ENCODE measurements around the gene MAP2K2.

Gene MAP2K2

GRCh38 chr19:4102339-4103079, 21.4 kb downstream of the MAP2K2 start:
- TF ChIP-seq JUND (IDR thresholded peaks at IDR 0.05; ENCODE audit: low read depth), result no peak
- DNase-seq (ENCODE audit: low read depth in 1 of 2, low spot score in 1 of 2), result no peak
- in situ Hi-C loops (cut with HindIII; ENCODE audit: low pct_unique_long_range_greater_than_20kb, low sequenced_read_pairs), result no loop called here

- DNase-seq (ENCODE audit: low read depth in 1 of 2, low spot score in 1 of 2), result no peak
- no peak for TF ChIP-seq JUND (IDR thresholded peaks at IDR 0.05; ENCODE audit: low read depth)
- in situ Hi-C loops (cut with HindIII; ENCODE audit: low pct_unique_long_range_greater_than_20kb, low sequenced_read_pairs), result no loop called here
Measured at GRCh38 chr19:4101496-4101770, 22.5 kb downstream of the MAP2K2 start.

GRCh38 chr19:4100647-4101495, 23.1 kb downstream of the MAP2K2 start:
- in situ Hi-C loops (cut with HindIII; ENCODE audit: low pct_unique_long_range_greater_than_20kb, low sequenced_read_pairs), result no loop called here
- DNase-seq (ENCODE audit: low read depth in 1 of 2, low spot score in 1 of 2), result no peak
- TF ChIP-seq JUND (IDR thresholded peaks at IDR 0.05; ENCODE audit: low read depth), result no peak

GRCh38 chr19:4099041-4099764, 24.7 kb downstream of the MAP2K2 start:
- in situ Hi-C loops (cut with HindIII; ENCODE audit: low pct_unique_long_range_greater_than_20kb, low sequenced_read_pairs), result no loop called here
- no peak for DNase-seq (ENCODE audit: low read depth in 1 of 2, low spot score in 1 of 2)
- no peak for TF ChIP-seq JUND (IDR thresholded peaks at IDR 0.05; ENCODE audit: low read depth)

GRCh38 chr19:4098493-4098892, 25.4 kb downstream of the MAP2K2 start:
- no peak for TF ChIP-seq JUND (IDR thresholded peaks at IDR 0.05; ENCODE audit: low read depth)
- no peak for DNase-seq (ENCODE audit: low read depth in 1 of 2, low spot score in 1 of 2)
- in situ Hi-C loops (cut with HindIII; ENCODE audit: low pct_unique_long_range_greater_than_20kb, low sequenced_read_pairs), result no loop called here

- no peak for TF ChIP-seq JUND (IDR thresholded peaks at IDR 0.05; ENCODE audit: low read depth)
- in situ Hi-C loops (cut with HindIII; ENCODE audit: low pct_unique_long_range_greater_than_20kb, low sequenced_read_pairs), result no loop called here
- DNase-seq (ENCODE audit: low read depth in 1 of 2, low spot score in 1 of 2), result no peak
Measured at GRCh38 chr19:4097501-4097900, 26.4 kb downstream of the MAP2K2 start.

- in situ Hi-C loops (cut with HindIII; ENCODE audit: low pct_unique_long_range_greater_than_20kb, low sequenced_read_pairs), result no loop called here
- no peak for TF ChIP-seq JUND (IDR thresholded peaks at IDR 0.05; ENCODE audit: low read depth)
- DNase-seq (ENCODE audit: low read depth in 1 of 2, low spot score in 1 of 2), result no peak
Measured at GRCh38 chr19:4096049-4096892, 27.7 kb downstream of the MAP2K2 start.

- DNase-seq (ENCODE audit: low read depth in 1 of 2, low spot score in 1 of 2), result no peak
- in situ Hi-C loops (cut with HindIII; ENCODE audit: low pct_unique_long_range_greater_than_20kb, low sequenced_read_pairs), result no loop called here
- no peak for TF ChIP-seq JUND (IDR thresholded peaks at IDR 0.05; ENCODE audit: low read depth)
Measured at GRCh38 chr19:4095488-4095844, 28.5 kb downstream of the MAP2K2 start.

GRCh38 chr19:4094761-4095487, 29.0 kb downstream of the MAP2K2 start:
- no peak for DNase-seq (ENCODE audit: low read depth in 1 of 2, low spot score in 1 of 2)
- no peak for TF ChIP-seq JUND (IDR thresholded peaks at IDR 0.05; ENCODE audit: low read depth)
- in situ Hi-C loops (cut with HindIII; ENCODE audit: low pct_unique_long_range_greater_than_20kb, low sequenced_read_pairs), result no loop called here

- no peak for TF ChIP-seq JUND (IDR thresholded peaks at IDR 0.05; ENCODE audit: low read depth)
- no peak for DNase-seq (ENCODE audit: low read depth in 1 of 2, low spot score in 1 of 2)
- in situ Hi-C loops (cut with HindIII; ENCODE audit: low pct_unique_long_range_greater_than_20kb, low sequenced_read_pairs), result no loop called here
Measured at GRCh38 chr19:4094291-4094690, 29.6 kb downstream of the MAP2K2 start.

- in situ Hi-C loops (cut with HindIII; ENCODE audit: low pct_unique_long_range_greater_than_20kb, low sequenced_read_pairs), result no loop called here
- no peak for DNase-seq (ENCODE audit: low read depth in 1 of 2, low spot score in 1 of 2)
- no peak for TF ChIP-seq JUND (IDR thresholded peaks at IDR 0.05; ENCODE audit: low read depth)
Measured at GRCh38 chr19:4093643-4094175, 30.2 kb downstream of the MAP2K2 start.

All from T47D (cell line).